ENCODE results near the gene TRMT6. TPM values are rescaled to one million over a fixed set of nuclear protein-coding genes. Genes with fewer than 3 reads are reported as not detected.

Gene TRMT6
- total and polyA plus RNA-seq, 4 donors: 3.1 to 6.2 (median 4.0) TPM

DNA sequence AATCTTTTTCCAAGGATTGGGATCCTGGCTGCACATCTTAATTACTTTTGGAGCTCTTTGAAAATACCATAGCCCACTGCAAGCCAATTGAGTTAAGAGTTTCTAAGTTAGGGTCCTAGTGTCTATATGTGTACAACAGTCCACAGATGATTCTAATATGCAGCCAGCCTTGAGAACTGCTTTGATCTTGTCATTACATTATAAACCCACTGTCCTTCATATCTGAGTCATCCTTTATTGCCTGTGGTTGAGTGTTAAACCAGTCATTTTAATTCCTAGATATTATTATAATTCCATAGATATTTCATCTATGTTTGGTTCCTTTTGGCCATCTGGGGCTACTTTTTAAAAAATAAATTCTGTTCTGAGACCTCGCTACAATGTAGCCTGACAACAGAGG lies 24.2 kb upstream of the TRMT6 start:
- Histone ChIP-seq H3K36me3 (ENCODE audit: control insufficient read depth in 4 of 4, insufficient read depth in 3 of 4, low read depth in 1 of 4, low read length in 3 of 4) (peaks cover 0 to 2% (median 2%) of the 10 kb centered on the region in 4 donors), H3K27ac (ENCODE audit: low read depth in 1 of 2, low read length in 2 of 2) (no peak overlapping the region), H3K4me3 (ENCODE audit: low read depth in 1 of 3, low read length in 3 of 3) (no peak overlapping the region), H3K4me1 (ENCODE audit: control insufficient read depth in 4 of 4, insufficient read depth in 4 of 4, low read length in 3 of 4) (no peaks in the 10 kb centered on the region), H3K9me3 (ENCODE audit: control insufficient read depth in 4 of 4, low read length in 3 of 4) (no peaks in the 10 kb centered on the region), H3K9ac (ENCODE audit: low read depth in 1 of 2, low read length in 2 of 2) (no peak overlapping the region), H3K27me3 (ENCODE audit: control insufficient read depth in 4 of 4, insufficient read depth in 4 of 4, low read length in 3 of 4) (no peaks in the 10 kb centered on the region)
- TF ChIP-seq HNF4A (conservative IDR thresholded peaks at IDR 0.05): no peak
- TF ChIP-seq JUND (IDR thresholded peaks at IDR 0.05): no peak
- TF ChIP-seq HNF4G (IDR thresholded peaks at IDR 0.05): no peak
- TF ChIP-seq, protein P1, sequence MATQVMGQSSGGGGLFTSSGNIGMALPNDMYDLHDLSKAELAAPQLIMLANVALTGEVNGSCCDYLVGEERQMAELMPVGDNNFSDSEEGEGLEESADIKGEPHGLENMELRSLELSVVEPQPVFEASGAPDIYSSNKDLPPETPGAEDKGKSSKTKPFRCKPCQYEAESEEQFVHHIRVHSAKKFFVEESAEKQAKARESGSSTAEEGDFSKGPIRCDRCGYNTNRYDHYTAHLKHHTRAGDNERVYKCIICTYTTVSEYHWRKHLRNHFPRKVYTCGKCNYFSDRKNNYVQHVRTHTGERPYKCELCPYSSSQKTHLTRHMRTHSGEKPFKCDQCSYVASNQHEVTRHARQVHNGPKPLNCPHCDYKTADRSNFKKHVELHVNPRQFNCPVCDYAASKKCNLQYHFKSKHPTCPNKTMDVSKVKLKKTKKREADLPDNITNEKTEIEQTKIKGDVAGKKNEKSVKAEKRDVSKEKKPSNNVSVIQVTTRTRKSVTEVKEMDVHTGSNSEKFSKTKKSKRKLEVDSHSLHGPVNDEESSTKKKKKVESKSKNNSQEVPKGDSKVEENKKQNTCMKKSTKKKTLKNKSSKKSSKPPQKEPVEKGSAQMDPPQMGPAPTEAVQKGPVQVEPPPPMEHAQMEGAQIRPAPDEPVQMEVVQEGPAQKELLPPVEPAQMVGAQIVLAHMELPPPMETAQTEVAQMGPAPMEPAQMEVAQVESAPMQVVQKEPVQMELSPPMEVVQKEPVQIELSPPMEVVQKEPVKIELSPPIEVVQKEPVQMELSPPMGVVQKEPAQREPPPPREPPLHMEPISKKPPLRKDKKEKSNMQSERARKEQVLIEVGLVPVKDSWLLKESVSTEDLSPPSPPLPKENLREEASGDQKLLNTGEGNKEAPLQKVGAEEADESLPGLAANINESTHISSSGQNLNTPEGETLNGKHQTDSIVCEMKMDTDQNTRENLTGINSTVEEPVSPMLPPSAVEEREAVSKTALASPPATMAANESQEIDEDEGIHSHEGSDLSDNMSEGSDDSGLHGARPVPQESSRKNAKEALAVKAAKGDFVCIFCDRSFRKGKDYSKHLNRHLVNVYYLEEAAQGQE (IDR thresholded peaks at IDR 0.05): no peak
- TF ChIP-seq, protein P2, sequence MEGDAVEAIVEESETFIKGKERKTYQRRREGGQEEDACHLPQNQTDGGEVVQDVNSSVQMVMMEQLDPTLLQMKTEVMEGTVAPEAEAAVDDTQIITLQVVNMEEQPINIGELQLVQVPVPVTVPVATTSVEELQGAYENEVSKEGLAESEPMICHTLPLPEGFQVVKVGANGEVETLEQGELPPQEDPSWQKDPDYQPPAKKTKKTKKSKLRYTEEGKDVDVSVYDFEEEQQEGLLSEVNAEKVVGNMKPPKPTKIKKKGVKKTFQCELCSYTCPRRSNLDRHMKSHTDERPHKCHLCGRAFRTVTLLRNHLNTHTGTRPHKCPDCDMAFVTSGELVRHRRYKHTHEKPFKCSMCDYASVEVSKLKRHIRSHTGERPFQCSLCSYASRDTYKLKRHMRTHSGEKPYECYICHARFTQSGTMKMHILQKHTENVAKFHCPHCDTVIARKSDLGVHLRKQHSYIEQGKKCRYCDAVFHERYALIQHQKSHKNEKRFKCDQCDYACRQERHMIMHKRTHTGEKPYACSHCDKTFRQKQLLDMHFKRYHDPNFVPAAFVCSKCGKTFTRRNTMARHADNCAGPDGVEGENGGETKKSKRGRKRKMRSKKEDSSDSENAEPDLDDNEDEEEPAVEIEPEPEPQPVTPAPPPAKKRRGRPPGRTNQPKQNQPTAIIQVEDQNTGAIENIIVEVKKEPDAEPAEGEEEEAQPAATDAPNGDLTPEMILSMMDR (IDR thresholded peaks at IDR 0.05; ENCODE audit: low read depth, low read length, missing input control): no peak
- no peak for TF ChIP-seq GABPA (IDR thresholded peaks at IDR 0.05 in 1 of 2, conservative IDR thresholded peaks at IDR 0.05 in 1 of 2)
- TF ChIP-seq, protein P3, sequence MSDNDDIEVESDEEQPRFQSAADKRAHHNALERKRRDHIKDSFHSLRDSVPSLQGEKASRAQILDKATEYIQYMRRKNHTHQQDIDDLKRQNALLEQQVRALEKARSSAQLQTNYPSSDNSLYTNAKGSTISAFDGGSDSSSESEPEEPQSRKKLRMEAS (IDR thresholded peaks at IDR 0.05): no peak
- TF ChIP-seq FOXA2 (IDR thresholded peaks at IDR 0.05): no peak
- no peak for TF ChIP-seq NR2F2 (IDR thresholded peaks at IDR 0.05)
- DNase-seq (ENCODE audit: low spot score): no peak
- WGBS: 99% methylated on average over 1 of the region's 1 CpG

DNA sequence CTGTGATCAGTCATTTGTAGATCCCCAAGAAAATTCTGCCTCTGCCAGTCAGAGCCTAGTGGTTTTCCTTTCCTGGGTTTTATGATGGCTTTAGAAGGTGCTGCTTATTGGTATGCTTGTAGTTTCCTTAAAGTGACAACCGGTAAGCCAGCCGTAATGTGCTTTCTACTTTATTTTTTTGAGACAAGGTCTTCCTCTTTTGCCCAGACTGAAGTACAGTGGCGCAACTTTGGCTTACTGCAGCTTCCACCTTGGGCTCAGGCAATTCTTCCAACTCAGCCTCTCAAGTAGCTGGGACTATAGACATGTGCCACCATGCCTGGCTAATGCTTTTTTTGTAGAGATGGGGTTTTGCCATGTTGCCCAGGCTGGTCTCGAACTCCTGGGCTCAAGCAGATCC lies 23.6 kb upstream of the TRMT6 start:
- Histone ChIP-seq H3K9me3 (ENCODE audit: control insufficient read depth in 4 of 4, low read length in 3 of 4) (no peaks in the 10 kb centered on the region), H3K4me3 (ENCODE audit: low read depth in 1 of 3, low read length in 3 of 3) (no peak overlapping the region), H3K4me1 (ENCODE audit: control insufficient read depth in 4 of 4, insufficient read depth in 4 of 4, low read length in 3 of 4) (no peaks in the 10 kb centered on the region), H3K27ac (ENCODE audit: low read depth in 1 of 2, low read length in 2 of 2) (no peak overlapping the region), H3K27me3 (ENCODE audit: control insufficient read depth in 4 of 4, insufficient read depth in 4 of 4, low read length in 3 of 4) (no peaks in the 10 kb centered on the region), H3K9ac (ENCODE audit: low read depth in 1 of 2, low read length in 2 of 2) (no peak overlapping the region), H3K36me3 (ENCODE audit: control insufficient read depth in 4 of 4, insufficient read depth in 3 of 4, low read depth in 1 of 4, low read length in 3 of 4) (peaks cover 0 to 2% (median 1%) of the 10 kb centered on the region in 4 donors)
- DNase-seq (ENCODE audit: low spot score): no peak
- 92% methylated on average over 4 of the region's 4 CpGs for WGBS
- TF ChIP-seq FOXA1 (IDR thresholded peaks at IDR 0.05): no peak
- TF ChIP-seq, protein P2 (IDR thresholded peaks at IDR 0.05; ENCODE audit: low read depth, low read length, missing input control): no peak
- TF ChIP-seq EGR1 (IDR thresholded peaks at IDR 0.05; ENCODE audit: low read depth in 2 of 2): no peak
- TF ChIP-seq TAF1 (conservative IDR thresholded peaks at IDR 0.05): no peak
- no peak for TF ChIP-seq NR2F2 (IDR thresholded peaks at IDR 0.05)
